Effector memory CD8-positive, alpha-beta T cell (primary cell): ENCODE data around the gene URM1.
"Not testable (repeated sequence)": the region's sequence is repeated elsewhere in the genome, so short reads cannot be mapped to it uniquely, and the experiment has no call there.

Experiments
- ATAC-seq: fragments of 150-1000 bp; cut with Tn5 transposase; replicated peaks from 2 replicates; pipeline ENCODE4 v1.10.0; 2021; ENCODE audit warnings: mild to moderate bottlenecking, moderate library complexity
- DNase-seq, 3 experiments: peaks; one replicate each; pipeline ENCODE4 v3.0.0; 2021
- H3K27ac Mint-ChIP-seq, 2 donors: one replicate each; pipeline ENCODE4 v1.8.0; 2022; ENCODE audit warnings: mild to moderate bottlenecking in 2 of 2, mixed read lengths in 2 of 2, moderate library complexity in 2 of 2
- H3K27me3 Mint-ChIP-seq, 2 donors: one replicate each; pipeline ENCODE4 v1.8.0; 2022; ENCODE audit warnings: mixed read lengths in 2 of 2
- H3K36me3 Mint-ChIP-seq: one replicate; pipeline ENCODE4 v1.8.0; 2022; ENCODE audit warnings: mild to moderate bottlenecking, moderate library complexity, mixed read lengths; ENCODE audit not compliant: insufficient read depth
- H3K4me1 Mint-ChIP-seq, 2 donors: one replicate each; pipeline ENCODE4 v1.8.0; 2022; ENCODE audit warnings: low read depth in 2 of 2, mixed read lengths in 2 of 2
- H3K4me3 Mint-ChIP-seq, 2 donors: one replicate each; pipeline ENCODE4 v1.8.0; 2022; ENCODE audit warnings: mild to moderate bottlenecking in 2 of 2, mixed read lengths in 2 of 2, moderate library complexity in 2 of 2
- H3K9me3 Mint-ChIP-seq, 2 donors: one replicate each; pipeline ENCODE4 v1.8.0; 2022; ENCODE audit warnings: mixed read lengths in 2 of 2

The URM1 gene

DNA sequence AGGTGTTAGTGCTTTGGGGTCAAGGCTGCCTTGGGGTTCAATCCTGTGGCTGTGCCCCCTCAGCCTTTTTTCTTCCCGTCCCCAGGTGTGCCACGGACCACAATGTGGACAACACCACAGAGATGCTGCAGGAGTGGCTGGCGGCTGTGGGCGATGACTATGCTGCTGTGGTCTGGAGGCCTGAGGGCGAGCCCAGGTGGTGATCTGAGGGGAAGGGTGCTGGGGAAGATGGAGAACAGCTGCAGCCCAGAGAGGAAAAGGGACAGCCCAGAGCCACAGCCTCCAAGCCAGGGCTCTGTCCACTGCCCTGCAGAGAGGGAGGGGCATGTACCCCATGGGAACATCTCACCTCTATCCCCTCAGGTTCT is 51.6 kb downstream of the URM1 start:
- Mint-ChIP-seq H3K27me3 (peaks cover 6 to 13% of the 10 kb centered on the region in 2 donors), H3K4me3 (peak overlapping the region; percentile 47 to 76), H3K4me1 (peaks cover 7 to 11% of the 10 kb centered on the region in 2 donors), H3K27ac (no peak overlapping the region), H3K36me3 (peaks cover 4% of the 10 kb centered on the region), H3K9me3 (no peaks in the 10 kb centered on the region)
- DNase-seq (no peak), ATAC-seq (no peak)

DNA sequence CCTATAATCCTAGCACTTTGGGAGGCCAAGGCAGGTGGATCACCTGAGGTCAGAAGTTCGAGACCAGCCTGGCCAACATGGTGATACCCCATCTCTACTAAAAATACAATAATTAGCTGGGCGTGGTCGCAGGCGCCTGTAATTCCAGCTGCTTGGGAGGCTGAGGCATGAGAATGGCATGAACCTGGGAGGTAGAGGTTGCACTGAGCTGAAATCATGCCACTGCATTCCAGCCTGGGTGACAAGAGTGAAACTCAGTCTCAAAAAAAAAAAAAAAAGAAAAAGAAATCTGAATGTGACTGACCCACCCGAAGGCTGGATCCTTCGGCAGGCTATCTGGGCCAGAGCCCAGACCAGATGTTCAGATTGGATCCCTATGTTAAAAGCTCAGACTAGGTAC is 52.2 kb downstream of the URM1 start:
- H3K4me3 Mint-ChIP-seq, DNase-seq, ATAC-seq, H3K9me3 Mint-ChIP-seq, H3K27ac Mint-ChIP-seq, H3K36me3 Mint-ChIP-seq: not testable (repeated sequence)
- Mint-ChIP-seq H3K27me3 (peaks cover 6 to 13% of the 10 kb centered on the region in 2 donors), H3K4me1 (peaks cover 7 to 11% of the 10 kb centered on the region in 2 donors)

DNA sequence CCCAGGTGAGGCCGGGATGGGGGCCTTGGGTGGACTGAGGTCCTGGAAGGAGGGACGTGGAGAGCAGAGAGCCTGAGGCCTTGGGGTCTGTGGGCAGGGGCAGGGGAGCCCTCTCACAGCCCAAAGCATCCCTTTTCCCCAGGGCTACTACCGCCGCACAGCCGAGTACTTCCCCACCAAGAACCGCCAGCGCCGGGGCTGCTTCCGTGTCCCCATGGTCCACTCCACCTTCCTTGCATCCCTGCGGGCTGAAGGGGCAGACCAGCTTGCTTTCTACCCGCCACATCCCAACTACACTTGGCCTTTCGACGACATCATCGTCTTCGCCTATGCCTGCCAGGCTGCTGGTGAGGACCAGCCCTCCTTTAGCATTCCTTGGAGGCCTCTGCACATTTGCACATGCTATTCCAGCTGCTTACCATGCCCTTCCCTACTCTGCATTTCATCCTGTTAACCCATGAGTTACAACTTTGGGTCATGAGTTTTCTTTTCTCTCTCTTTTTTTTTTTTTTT is 53.1 kb downstream of the URM1 start:
- H3K27me3 Mint-ChIP-seq, result peaks cover 0 to 7% of the 10 kb centered on the region in 2 donors
- ATAC-seq (no peak), DNase-seq (no peak)
- H3K27ac Mint-ChIP-seq, result no peak overlapping the region
- H3K36me3 Mint-ChIP-seq, result peaks cover 4% of the 10 kb centered on the region
- H3K4me3 Mint-ChIP-seq, result no peak overlapping the region
- H3K4me1 Mint-ChIP-seq, result peaks cover 6 to 9% of the 10 kb centered on the region in 2 donors
- H3K9me3 Mint-ChIP-seq, result no peaks in the 10 kb centered on the region

DNA sequence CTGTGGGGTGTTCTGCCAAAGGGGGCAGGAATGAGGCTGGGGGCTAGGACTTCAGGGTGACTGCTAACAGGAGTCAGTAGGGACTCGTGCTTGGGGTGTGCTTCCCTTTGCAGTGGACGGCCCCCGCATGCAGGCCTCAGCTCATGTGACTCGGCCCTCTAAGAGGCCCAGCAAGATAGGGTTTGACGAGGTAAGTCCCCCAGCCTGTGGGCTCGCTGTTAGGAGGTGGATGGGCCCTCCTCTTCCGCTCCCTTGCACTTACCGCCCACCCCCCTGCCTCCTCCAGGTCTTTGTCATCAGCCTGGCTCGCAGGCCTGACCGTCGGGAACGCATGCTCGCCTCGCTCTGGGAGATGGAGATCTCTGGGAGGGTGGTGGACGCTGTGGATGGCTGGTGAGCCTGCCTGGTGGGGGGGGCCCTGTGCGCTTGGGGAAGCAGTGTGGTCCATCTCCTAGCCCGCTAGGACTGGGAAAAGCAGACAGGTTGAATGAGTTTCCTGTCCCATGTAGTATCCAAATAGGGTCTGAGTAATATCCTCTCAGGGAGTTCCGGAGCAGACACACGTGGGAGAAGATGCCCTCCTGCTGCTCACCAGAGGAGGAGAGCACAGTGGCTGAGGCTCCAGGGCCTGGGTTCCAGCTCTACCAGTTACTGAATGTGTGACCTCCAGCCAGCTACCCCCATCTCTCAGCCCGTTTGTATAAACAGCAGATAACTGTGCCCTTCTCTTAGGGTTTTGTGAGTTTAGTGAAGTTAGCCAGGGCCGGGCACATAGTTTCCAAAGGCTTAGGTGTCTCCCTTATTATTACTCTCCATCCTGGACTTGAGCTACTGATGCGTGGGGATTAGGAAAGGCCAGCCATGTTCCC is 57.7 kb downstream of the URM1 start:
- Mint-ChIP-seq H3K27ac (no peak overlapping the region), H3K9me3 (no peaks in the 10 kb centered on the region), H3K4me1 (no peaks in the 10 kb centered on the region), H3K36me3 (no peaks in the 10 kb centered on the region), H3K4me3 (no peak overlapping the region), H3K27me3 (no peaks in the 10 kb centered on the region)
- ATAC-seq (no peak), DNase-seq (no peak)

DNA sequence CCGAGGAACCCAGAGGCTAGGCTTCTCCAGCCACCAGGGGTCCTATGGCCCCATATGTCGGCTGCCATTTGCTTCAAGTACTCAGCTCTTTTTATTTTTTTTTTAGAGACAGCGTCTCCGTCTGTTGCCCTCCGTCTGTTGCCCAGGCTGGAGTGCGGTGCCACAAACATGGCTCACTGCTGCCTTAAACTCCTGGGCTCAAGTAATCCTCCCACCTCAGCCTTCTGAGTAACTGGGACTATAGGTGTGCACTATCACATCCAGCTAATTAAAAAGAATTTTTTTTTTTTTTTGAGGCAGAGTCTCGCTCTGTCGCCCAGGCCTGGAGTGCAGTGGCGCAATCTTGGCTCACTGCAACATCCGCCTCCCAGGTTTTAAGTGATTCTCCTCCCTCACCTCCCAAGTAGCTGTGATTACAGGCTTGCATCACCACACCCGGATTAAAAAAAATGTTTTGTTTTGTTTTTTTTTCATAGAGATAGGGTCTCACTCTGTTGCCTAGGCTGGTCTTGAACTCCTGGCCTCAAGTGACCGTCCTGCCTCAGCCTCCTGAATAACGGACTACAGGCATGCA is 58.4 kb downstream of the URM1 start:
- Mint-ChIP-seq H3K27me3 (no peaks in the 10 kb centered on the region), H3K27ac (no peak overlapping the region), H3K9me3 (no peaks in the 10 kb centered on the region), H3K36me3 (no peaks in the 10 kb centered on the region), H3K4me1 (no peaks in the 10 kb centered on the region), H3K4me3 (no peak overlapping the region)
- ATAC-seq, result no peak
- no peak for DNase-seq

DNA sequence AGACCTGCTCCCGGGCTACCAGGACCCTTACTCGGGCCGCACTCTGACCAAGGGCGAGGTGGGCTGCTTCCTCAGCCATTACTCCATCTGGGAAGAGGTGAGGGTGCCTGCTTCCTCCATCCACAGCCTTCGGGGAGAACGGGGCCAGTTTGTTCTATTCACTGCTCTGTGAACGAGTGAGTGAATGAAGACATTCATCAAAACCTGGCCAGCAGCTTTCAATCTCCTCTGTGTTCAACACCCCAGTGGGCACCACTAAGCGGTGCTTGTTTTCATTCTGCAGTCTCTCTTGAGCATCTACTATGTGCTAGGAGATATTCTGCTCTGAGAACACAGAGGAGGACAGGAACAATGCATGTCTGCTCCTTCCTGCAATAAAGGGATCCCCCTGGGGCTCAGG is 60.0 kb downstream of the URM1 start:
- no peaks in the 10 kb centered on the region for H3K27me3 Mint-ChIP-seq
- ATAC-seq, result no peak
- H3K27ac Mint-ChIP-seq, result no peak overlapping the region
- no peaks in the 10 kb centered on the region for H3K36me3 Mint-ChIP-seq
- no peak overlapping the region for H3K4me3 Mint-ChIP-seq
- no peaks in the 10 kb centered on the region for H3K9me3 Mint-ChIP-seq
- DNase-seq, result no peak
- H3K4me1 Mint-ChIP-seq, result no peaks in the 10 kb centered on the region

DNA sequence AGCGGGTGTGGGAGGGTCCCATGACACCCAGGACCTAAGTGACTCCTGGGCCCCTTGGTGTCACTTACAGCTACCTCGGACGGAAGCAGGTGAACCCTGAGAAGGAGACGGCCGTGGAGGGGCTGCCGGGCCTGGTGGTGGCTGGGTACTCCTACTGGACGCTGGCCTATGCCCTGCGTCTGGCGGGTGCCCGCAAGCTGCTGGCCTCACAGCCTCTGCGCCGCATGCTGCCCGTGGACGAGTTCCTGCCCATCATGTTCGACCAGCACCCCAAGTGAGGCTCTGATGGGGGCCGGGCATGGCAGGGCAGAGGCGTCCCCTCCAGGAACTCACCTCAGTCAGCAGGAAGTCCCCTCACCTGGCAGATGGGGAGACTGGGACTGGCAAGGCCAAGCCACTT is 63.2 kb downstream of the URM1 start:
- Mint-ChIP-seq H3K27me3 (no peaks in the 10 kb centered on the region), H3K27ac (no peak overlapping the region), H3K4me1 (peaks cover 4 to 7% of the 10 kb centered on the region in 2 donors), H3K4me3 (no peak overlapping the region), H3K9me3 (no peaks in the 10 kb centered on the region), H3K36me3 (no peaks in the 10 kb centered on the region)
- ATAC-seq (no peak), DNase-seq (no peak)

DNA sequence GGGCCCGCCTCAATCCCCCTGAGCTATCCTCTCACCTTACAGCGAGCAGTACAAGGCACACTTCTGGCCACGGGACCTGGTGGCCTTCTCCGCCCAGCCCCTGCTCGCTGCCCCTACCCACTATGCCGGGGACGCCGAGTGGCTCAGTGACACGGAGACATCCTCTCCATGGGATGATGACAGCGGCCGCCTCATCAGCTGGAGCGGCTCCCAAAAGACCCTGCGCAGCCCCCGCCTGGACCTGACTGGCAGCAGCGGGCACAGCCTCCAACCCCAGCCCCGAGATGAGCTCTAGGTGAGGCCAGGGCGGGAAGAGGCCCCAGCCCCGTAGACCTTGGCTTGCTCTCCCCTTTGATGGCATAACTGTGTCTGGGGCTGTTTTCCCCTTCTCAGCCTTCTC is 64.4 kb downstream of the URM1 start:
- DNase-seq, result no peak
- Mint-ChIP-seq H3K4me1 (peaks cover 4 to 7% of the 10 kb centered on the region in 2 donors), H3K9me3 (no peaks in the 10 kb centered on the region), H3K36me3 (no peaks in the 10 kb centered on the region), H3K27me3 (no peaks in the 10 kb centered on the region), H3K4me3 (no peak overlapping the region), H3K27ac (no peak overlapping the region)
- ATAC-seq, result no peak

DNA sequence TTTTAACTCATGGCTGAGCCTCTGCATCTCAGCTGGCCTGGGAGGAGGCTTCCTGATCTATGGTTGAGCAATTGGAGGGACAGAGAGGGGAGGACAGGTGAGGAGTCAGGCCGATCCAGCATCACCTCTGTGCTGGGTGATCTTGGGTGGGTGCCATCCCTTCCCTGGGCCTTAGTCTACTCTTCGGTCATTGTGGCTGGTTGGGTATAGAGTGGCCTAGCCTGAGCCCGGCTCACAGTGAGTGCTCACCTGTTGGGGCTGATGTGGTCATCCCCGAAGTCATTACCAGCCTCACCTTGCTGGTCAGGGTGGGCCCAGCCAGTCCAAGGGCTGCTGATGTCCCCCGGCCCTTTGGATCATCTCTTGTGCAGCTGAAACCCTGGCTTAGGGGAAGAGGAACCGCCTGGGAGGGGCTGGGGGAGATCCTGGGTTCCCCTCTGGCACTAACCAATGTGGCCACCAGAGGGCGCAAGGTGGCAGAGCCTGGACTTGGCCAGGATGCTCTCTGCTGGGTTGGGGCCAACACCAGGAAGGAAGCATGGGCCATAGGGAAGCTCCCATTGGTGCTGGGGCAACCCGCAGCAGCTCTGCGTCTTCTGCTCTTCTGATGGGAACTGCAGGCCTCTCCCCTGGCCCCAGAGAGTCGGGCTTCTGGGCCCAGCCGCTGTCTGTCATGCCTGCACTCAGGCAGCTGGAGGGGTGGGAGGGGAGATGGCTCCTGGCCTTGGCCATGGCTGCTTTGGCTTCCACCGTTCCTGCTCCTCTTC is 67.4 kb downstream of the URM1 start:
- Mint-ChIP-seq H3K27me3 (no peaks in the 10 kb centered on the region), H3K4me1 (peaks cover 4 to 7% of the 10 kb centered on the region in 2 donors), H3K27ac (no peak overlapping the region), H3K9me3 (no peaks in the 10 kb centered on the region), H3K36me3 (no peaks in the 10 kb centered on the region), H3K4me3 (no peak overlapping the region)
- peak; percentile 94 for ATAC-seq
- peak; percentile 77 to 81 (median 80) for DNase-seq

DNA sequence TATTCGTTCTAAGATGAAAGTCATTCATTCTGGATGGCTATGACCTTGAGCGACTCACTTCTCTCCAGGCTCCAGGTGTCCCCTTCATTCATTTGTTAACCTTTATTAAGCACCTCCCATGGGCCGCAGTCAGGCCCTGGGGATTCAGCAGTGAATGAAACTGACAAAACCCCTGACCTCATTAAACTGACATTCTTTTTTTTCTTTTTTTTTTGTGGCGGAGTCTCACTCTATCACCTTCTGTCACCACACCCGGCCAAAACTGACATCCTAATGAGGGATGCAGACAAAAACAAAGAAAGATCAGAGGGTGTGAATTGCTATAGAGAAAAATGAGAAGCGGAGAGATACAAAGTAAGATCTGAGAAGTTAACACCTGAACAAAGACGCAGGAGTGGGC is 68.1 kb downstream of the URM1 start:
- Mint-ChIP-seq H3K9me3 (no peaks in the 10 kb centered on the region), H3K27me3 (no peaks in the 10 kb centered on the region), H3K27ac (no peak overlapping the region), H3K36me3 (no peaks in the 10 kb centered on the region), H3K4me3 (no peak overlapping the region), H3K4me1 (peaks cover 4 to 7% of the 10 kb centered on the region in 2 donors)
- DNase-seq, result no peak
- peak; percentile 25 for ATAC-seq
